Upper lobe of left lung (tissue), 6 donors: ENCODE results near the gene DLGAP1. TPM values are rescaled to one million over a fixed set of nuclear protein-coding genes. Genes with fewer than 3 reads are reported as not detected.

Source experiments
- ATAC-seq, 2 donors: fragments of 200-7000 bp; cut with Tn5 transposase; one replicate each; pipeline ENCODE4 v1.9.1; 2022; ENCODE audit warnings: mild to moderate bottlenecking in 2 of 2, moderate library complexity in 2 of 2; ENCODE audit not compliant: low FRiP score in 2 of 2
- DNase-seq, 2 donors: peaks; one replicate each; pipeline ENCODE4 v3.0.0-alpha.2; 2019 to 2020
- H3K27ac ChIP-seq, 4 donors: fragments of 200-600 bp; sonication (generic); one replicate each; pipeline ENCODE4 v1.5.1; 2016 to 2019
- H3K27me3 ChIP-seq, 4 donors: fragments of 200-600 bp; sonication (generic); one replicate each; pipeline ENCODE4 v1.5.1; 2017 to 2019
- H3K36me3 ChIP-seq, 4 donors: fragments of 200-600 bp; sonication (generic); one replicate each; pipeline ENCODE4 v1.5.1; 2016 to 2019
- H3K4me1 ChIP-seq, 4 donors: fragments of 200-600 bp; sonication (generic); one replicate each; pipeline ENCODE4 v1.5.1; 2018 to 2019
- H3K4me3 ChIP-seq, 4 donors: fragments of 200-600 bp; sonication (generic); one replicate each; pipeline ENCODE4 v1.5.1; 2017 to 2019; ENCODE audit warnings: mild to moderate bottlenecking in 2 of 4, moderate library complexity in 1 of 4
- H3K9me3 ChIP-seq, 4 donors: fragments of 200-600 bp; sonication (generic); one replicate each; pipeline ENCODE4 v1.5.1; 2018 to 2019
- CTCF ChIP-seq, 6 experiments: fragments of 450-650 bp in 4 of 6; fragments of 200-600 bp in 2 of 6; sonication (generic) in 2 of 6; IDR thresholded peaks; one replicate each; pipeline ENCODE4 v1.5.1; 2016 to 2019; ENCODE audit warnings: antibody characterized with exemption in 6 of 6
- EP300 ChIP-seq, 4 donors: sonication (generic); formaldehyde crosslinking; IDR thresholded peaks; one replicate each; pipeline ENCODE4 v1.5.1; 2017; ENCODE audit warnings: antibody characterized with exemption in 4 of 4, control low read depth in 2 of 4
- POLR2A ChIP-seq, 4 donors: fragments of 450-650 bp; IDR thresholded peaks; one replicate each; pipeline ENCODE4 v1.5.1; 2016 to 2017; ENCODE audit warnings: antibody characterized with exemption in 4 of 4, mild to moderate bottlenecking in 2 of 4
- POLR2AphosphoS5 ChIP-seq, 2 donors: sonication (generic); formaldehyde crosslinking; IDR thresholded peaks; one replicate each; pipeline ENCODE4 v1.5.1; 2017; ENCODE audit warnings: antibody characterized with exemption in 2 of 2
- WGBS, 2 donors: methylation state at CpG; one replicate each; pipeline ENCODE4 v1.1.5; 2017 to 2018; 5-methylcytosine and 5-hydroxymethylcytosine counted together
- total RNA-seq, 6 donors: library from RNA; depleted of rRNA in 4 of 6; stranded (reverse); fragments of >200 nt in 4 of 6; gene quantifications; one replicate each; pipeline versions ENCODE4 v1.1.0 to v1.2.1, GENCODE V29; 2016 to 2021
- donor health status: DM: no; HTN: no; CAD: no; lungs with moderate emphysema.
- donor health status: DM: no; HTN: yes; CAD: no; lungs with severe emphysema.

The DLGAP1 gene
- total RNA-seq, 6 donors from 2014 or later, result 2.1 to 4.6 (median 3.6) TPM

- TF ChIP-seq POLR2AphosphoS5 (IDR thresholded peaks at IDR 0.05) (no peak), POLR2A (IDR thresholded peaks at IDR 0.05) (no peak), EP300 (IDR thresholded peaks at IDR 0.05) (no peak), CTCF (IDR thresholded peaks at IDR 0.05) (no peak)
- no peaks in the 10 kb centered on the region for H3K27me3 ChIP-seq
- H3K27ac ChIP-seq, result no peak overlapping the region
- DNase-seq, result no peak
- WGBS, 2 donors, result 44 to 59% methylated on average over 2 of the region's 2 CpGs
- H3K4me1 ChIP-seq, result no peaks in the 10 kb centered on the region
- H3K36me3 ChIP-seq, result no peaks in the 10 kb centered on the region
- no peaks in the 10 kb centered on the region for H3K9me3 ChIP-seq
- no peak overlapping the region for H3K4me3 ChIP-seq
- ATAC-seq, result no peak
Observed at GRCh38 chr18:4093676-4094075, 361.4 kb downstream of the DLGAP1 start.

GRCh38 chr18:4084382-4084900 is 370.7 kb downstream of the DLGAP1 start:
- 40 to 45% methylated on average over 3 of the region's 3 CpGs for WGBS, 2 donors

GRCh38 chr18:4078246-4078645 is 376.9 kb downstream of the DLGAP1 start:
- H3K9me3 ChIP-seq, result no peaks in the 10 kb centered on the region
- no peak overlapping the region for H3K4me3 ChIP-seq
- H3K36me3 ChIP-seq, result no peaks in the 10 kb centered on the region
- ATAC-seq (no peak), DNase-seq (no peak)
- no peak overlapping the region for H3K27ac ChIP-seq
- no peaks in the 10 kb centered on the region for H3K4me1 ChIP-seq
- H3K27me3 ChIP-seq, result no peaks in the 10 kb centered on the region
- no peak for TF ChIP-seq EP300 (IDR thresholded peaks at IDR 0.05)
- TF ChIP-seq CTCF (IDR thresholded peaks at IDR 0.05), result no peak
- WGBS, 2 donors, result 71 to 72% methylated on average over 4 of the region's 4 CpGs

More at GRCh38 chr18:4084382-4084900, 370.7 kb downstream of the DLGAP1 start:
- H3K4me1 ChIP-seq, result no peaks in the 10 kb centered on the region
- no peak overlapping the region for H3K4me3 ChIP-seq
- no peak for TF ChIP-seq EP300 (IDR thresholded peaks at IDR 0.05)
- no peak overlapping the region for H3K27ac ChIP-seq
- no peak for ATAC-seq
- H3K36me3 ChIP-seq, result no peaks in the 10 kb centered on the region
- no peak for DNase-seq
- H3K27me3 ChIP-seq, result no peaks in the 10 kb centered on the region
- peaks cover 0 to 3% (median 1%) of the 10 kb centered on the region in 4 donors for H3K9me3 ChIP-seq

- H3K27me3 ChIP-seq, result no peaks in the 10 kb centered on the region
- DNase-seq, result no peak
- TF ChIP-seq POLR2A (IDR thresholded peaks at IDR 0.05), result no peak
- ATAC-seq, result no peak
- no peaks in the 10 kb centered on the region for H3K4me1 ChIP-seq
- no peaks in the 10 kb centered on the region for H3K36me3 ChIP-seq
- no peak overlapping the region for H3K27ac ChIP-seq
- 51 to 52% methylated on average over 2 of the region's 2 CpGs for WGBS, 2 donors
- no peak overlapping the region for H3K4me3 ChIP-seq
- H3K9me3 ChIP-seq, result no peaks in the 10 kb centered on the region
Observed at GRCh38 chr18:4077721-4078120, 377.4 kb downstream of the DLGAP1 start.

GRCh38 chr18:4077204-4077603 is 377.9 kb downstream of the DLGAP1 start:
- Histone ChIP-seq H3K27ac (no peak overlapping the region), H3K4me3 (no peak overlapping the region), H3K4me1 (no peaks in the 10 kb centered on the region), H3K27me3 (no peaks in the 10 kb centered on the region), H3K36me3 (no peaks in the 10 kb centered on the region), H3K9me3 (no peaks in the 10 kb centered on the region)
- DNase-seq, result no peak
- no peak for TF ChIP-seq EP300 (IDR thresholded peaks at IDR 0.05)
- TF ChIP-seq POLR2A (IDR thresholded peaks at IDR 0.05), result no peak
- no peak for TF ChIP-seq CTCF (IDR thresholded peaks at IDR 0.05)
- no peak for TF ChIP-seq POLR2AphosphoS5 (IDR thresholded peaks at IDR 0.05)
- 76% methylated on average over 2 of the region's 2 CpGs for WGBS, 2 donors
- no peak for ATAC-seq

- ATAC-seq (no peak), DNase-seq (no peak)
- H3K4me1 ChIP-seq, result no peaks in the 10 kb centered on the region
- no peaks in the 10 kb centered on the region for H3K36me3 ChIP-seq
- WGBS, 2 donors, result 85 to 96% methylated on average over 3 of the region's 3 CpGs
- no peaks in the 10 kb centered on the region for H3K9me3 ChIP-seq
- H3K4me3 ChIP-seq, result no peak overlapping the region
- TF ChIP-seq POLR2AphosphoS5 (IDR thresholded peaks at IDR 0.05), result no peak
- no peak for TF ChIP-seq CTCF (IDR thresholded peaks at IDR 0.05)
- TF ChIP-seq EP300 (IDR thresholded peaks at IDR 0.05), result no peak
- TF ChIP-seq POLR2A (IDR thresholded peaks at IDR 0.05), result no peak
- no peak overlapping the region for H3K27ac ChIP-seq
- H3K27me3 ChIP-seq, result no peaks in the 10 kb centered on the region
Observed at GRCh38 chr18:4074647-4075046, 380.5 kb downstream of the DLGAP1 start.
